Activated T-cell treated with anti-CD3 and anti-CD28 coated beads for 48 hours (primary cell): ENCODE measurements around the gene KRTAP5-10.
"Not testable (repeated sequence)": the region's sequence is repeated elsewhere in the genome, so short reads cannot be mapped to it uniquely, and the experiment has no call there.

Experiments used
- DNase-seq: peaks from one replicate; pipeline ENCODE4 v3.0.0-alpha.2; 2020; ENCODE audit warnings: low read depth

Gene KRTAP5-10

GRCh38 chr11:71572811-71573210 lies 7.4 kb downstream of the KRTAP5-10 start:
- DNase-seq, result no peak

DNA sequence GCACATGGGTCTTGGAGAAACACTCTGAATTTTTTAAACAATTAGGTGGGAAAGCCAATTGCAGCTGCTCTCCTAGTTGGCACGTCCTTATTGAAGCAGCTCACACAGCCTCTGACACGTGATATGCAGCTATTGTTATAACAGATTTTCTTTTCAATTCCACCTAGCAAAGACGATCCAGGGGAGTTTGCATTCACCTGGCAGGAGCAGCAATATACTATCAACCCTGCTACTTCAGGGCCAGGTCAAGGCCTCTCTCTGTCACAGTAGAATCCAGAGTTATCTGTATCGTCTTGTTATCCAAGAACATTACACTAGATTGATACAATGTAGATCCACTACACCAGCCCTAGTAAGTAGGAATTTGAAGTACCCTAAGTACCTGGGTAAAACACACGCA lies 9.1 kb downstream of the KRTAP5-10 start:
- no peak for DNase-seq

GRCh38 chr11:71575723-71576424 lies 10.5 kb downstream of the KRTAP5-10 start:
- DNase-seq, result no peak

DNA sequence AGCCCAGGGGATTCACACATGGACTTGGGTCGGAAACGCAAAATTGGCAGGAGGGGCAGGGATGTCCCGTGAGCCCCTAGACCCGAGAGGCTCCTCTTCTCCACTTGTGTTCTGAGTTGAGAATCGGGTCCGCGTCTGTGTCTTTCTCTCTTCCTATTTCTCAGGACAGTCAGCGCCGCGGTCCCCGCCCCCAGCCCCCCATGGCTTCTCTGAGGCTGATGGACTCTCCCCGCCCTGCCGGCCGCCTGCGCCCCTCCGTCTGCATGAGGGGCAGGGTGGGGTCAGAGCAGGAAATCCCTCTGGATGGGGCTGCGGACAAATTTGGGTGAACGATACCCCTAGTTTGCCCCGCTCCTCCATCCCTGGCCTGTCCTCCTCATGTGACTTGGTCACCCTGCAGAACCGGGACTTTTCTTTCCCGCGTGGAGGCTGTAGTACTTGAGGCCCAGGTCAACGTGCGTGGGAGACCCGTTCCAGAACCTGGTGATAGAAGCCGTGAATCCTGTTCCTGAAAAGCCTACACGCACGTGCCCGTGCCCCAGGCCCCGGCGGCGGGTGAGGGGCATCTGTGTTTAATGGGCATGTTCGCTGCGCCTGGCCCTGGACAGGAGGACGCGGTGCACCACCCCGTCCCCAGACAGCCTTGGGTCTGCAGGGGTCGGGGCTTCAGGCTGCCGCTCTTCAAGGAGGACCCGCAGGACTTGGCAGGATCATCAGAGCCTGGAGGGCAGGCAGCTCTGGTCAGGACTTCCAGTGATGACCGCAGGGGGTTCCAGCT lies 11.5 kb downstream of the KRTAP5-10 start:
- DNase-seq, result not testable (repeated sequence)

DNA sequence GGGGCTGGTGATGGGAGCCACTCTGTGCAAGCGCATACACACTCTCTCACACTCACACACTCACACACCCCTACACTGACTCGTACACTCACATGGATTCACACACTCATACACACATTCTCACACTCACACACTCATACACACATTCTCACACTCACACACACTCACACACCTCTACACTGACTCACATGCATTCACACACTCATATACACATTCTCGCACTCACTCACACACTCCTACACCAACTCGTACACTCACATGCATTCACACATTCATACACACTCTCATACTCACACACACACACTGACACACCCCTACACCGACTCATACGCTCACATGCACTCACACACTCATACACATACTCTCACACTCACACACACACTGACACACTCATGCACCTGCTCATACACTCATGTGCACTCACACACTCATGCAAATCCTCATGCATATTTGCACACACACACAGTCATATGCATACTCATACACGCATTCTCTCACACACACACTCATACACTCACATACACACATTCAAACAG lies 12.2 kb downstream of the KRTAP5-10 start:
- no peak for DNase-seq

DNA sequence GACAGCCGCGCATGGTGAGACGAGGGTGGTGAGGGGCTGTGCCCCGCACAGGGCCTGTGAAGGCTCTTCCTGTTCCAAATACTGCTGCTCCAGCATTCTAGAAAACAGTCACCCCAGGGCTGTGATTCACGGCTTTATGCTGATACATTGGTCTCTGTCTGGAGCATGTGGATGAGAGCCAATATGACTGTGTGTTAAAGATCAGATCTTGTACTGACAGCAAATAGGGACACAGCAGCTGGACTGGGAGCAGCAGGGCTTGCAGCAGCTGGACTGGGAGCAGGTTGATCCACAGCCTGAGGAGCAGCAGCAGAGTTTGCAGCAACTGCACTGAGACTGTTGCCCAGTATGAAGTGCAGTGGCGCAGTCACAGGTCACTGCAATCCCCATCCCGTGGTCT lies 14.2 kb downstream of the KRTAP5-10 start:
- DNase-seq, result not testable (repeated sequence)

- DNase-seq, result peak; percentile 14
These were observed 15.0 kb downstream of the KRTAP5-10 start for GRCh38 chr11:71580057-71581003.

DNA sequence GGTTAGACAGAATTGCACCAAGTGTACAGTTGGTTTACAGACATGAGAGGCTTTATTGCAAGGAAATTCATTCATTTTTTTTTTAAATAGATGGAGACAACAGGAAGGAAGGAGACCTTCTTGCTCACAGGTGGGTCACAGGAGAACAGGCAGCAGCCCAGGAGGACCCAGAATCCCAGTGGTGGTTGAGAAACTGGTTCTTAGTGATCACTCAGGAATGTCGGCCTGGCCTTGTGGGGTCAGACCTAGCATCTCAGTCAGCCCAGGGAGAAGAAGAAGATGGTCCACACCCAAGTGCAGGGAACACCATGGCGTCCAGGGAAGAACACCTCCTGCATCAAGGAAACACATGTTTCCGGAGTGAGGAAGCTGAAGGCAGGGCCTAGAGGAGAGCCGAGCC lies 16.5 kb downstream of the KRTAP5-10 start:
- no peak for DNase-seq

DNA sequence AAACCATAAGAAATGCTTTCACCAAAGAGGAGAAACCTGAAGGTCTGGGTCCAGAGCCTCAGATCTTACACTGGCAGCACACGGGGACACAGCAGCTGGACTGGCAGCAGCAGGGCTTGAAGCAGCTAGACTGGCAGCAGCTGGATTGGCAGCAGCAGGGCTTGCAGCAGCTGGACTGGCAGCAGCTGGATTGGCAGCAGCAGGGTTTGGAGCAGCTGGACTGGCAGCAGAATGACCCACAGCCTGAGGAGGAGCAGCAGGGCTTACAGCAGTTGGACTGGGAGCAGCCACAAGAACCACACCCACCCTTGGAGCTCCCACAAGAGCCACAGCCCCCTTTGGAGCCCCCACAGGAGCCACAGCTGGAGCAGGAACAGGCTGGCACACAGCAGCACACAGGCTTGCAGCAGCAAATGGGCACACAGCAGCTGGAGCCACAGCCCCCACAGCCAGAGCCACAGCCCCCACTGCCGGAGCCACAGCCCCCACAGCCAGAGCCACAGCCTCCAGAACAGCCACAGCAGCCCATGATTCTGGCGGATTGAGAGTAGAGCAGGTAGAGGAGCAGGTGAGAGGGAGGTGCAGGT lies 17.0 kb downstream of the KRTAP5-10 start, which contains the start of gene KRTAP5-11:
KRTAP5-11 (minus strand) TSS at position 567 of the 587 bp plus-strand sequence; CDS start at position 529, 38 bp downstream.
- DNase-seq, result no peak

DNA sequence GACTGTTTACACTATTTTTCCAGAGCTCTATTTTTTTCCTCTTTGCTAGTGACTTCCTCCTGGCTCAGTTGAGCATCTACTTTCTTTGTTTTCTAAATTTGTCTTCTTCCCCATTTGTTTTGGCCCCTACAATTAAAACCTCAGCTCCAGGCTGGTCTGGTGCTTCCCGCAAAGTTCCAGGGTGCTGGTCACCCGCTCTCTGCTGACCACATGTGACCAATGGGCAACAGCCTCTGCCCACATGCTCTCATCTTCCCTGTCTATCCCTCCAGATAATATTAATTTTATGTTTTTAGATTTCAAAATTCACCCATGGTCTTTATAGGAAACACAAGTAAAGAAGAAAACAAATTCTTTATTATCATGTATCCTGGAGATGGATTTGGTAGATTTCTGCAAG lies 17.6 kb downstream of the KRTAP5-10 start:
- not testable (repeated sequence) for DNase-seq

GRCh38 chr11:71585673-71586072 lies 20.3 kb downstream of the KRTAP5-10 start:
- DNase-seq, result not testable (repeated sequence)

DNA sequence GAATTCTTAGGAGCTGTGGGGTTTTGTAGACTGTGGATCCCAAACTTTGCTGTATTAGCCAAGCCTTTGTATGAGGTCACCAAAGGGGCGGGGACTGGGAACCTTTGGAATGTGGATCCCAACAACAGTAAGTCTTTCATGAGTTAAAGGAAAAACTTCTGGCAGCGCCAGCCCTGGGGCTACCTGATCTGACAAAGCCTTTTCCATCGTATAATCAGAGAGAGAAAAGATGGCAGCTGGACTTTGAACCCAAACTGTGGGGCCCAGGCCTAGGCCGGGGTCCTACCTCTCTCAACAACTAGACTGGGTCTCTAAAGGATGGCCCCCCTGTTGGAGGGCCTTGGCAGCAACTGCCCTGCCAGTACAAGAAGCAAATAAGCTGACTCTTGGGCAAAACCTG lies 23.0 kb downstream of the KRTAP5-10 start:
- not testable (repeated sequence) for DNase-seq

DNA sequence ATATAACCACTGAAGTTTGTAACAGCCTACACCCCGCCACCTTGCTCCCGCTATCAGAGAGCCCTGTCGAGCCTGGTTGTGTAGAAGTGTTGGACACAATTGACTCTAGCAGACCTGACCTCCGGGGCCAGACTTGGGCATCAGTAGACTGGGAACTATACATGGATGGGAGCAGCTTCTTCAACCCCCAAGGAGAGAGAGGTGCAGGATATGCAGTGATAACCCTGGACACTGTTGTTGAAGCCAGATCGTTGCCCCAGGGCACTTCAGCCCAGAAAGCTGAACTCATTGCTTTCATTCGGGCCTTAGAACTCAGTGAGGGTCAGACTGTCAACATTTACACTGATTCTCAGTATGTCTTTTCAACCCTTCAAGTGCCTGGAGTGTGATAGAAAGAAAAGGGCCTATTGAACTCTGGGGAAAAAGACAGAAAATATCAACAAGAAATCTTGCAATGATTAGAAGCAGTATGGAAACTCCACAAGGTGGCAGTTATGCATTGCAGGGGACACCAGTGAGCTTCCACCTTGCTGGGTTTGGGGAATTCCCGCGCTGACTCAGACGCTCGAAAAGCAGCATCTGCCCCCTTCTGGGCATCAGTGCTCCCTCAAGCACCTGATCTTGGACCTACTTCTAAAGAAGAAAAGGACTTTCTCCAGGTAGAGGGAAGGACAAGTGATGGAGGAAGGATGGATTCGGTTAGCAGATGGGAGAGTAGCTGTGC lies 23.6 kb downstream of the KRTAP5-10 start:
- peak; percentile 62 for DNase-seq

GRCh38 chr11:71589546-71589920 lies 24.2 kb downstream of the KRTAP5-10 start:
- not testable (repeated sequence) for DNase-seq

GRCh38 chr11:71603221-71603620 lies 37.9 kb downstream of the KRTAP5-10 start:
- DNase-seq, result not testable (repeated sequence)

- peak; percentile 19 for DNase-seq
These were observed 39.6 kb downstream of the KRTAP5-10 start for GRCh38 chr11:71604798-71605488.

DNA sequence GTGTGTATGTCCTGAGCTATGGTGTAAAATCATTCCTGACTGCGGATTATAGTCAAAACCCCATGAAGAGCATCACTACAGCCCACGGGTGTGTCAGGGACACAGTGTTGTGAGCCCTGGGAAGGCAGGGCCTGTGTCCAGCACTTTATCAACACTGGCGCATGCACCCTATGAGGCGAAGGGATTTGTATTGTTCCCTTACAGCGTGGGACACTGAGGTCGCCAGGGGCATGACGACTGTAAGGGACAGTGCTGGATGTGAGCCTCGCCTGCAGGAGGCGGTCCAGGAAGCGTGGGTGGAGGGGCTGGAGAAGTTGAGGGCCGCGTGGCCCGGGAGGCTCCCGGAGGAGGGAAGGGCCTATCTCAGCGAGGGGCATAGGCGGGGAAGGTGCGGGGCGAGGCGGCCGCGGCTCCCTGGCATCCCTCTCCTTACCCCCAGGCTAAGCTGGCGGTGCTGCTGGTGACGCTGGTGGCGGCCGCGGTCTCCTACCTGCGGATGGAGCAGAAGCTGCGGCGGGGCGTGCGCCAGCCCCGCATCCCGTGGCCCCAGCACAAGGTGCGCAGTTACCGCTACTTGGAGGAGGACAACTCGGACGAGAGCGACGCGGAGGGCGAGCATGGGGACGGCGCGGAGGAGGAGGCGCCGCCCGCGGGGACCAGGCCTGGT lies 41.6 kb downstream of the KRTAP5-10 start:
- not testable (repeated sequence) for DNase-seq

DNA sequence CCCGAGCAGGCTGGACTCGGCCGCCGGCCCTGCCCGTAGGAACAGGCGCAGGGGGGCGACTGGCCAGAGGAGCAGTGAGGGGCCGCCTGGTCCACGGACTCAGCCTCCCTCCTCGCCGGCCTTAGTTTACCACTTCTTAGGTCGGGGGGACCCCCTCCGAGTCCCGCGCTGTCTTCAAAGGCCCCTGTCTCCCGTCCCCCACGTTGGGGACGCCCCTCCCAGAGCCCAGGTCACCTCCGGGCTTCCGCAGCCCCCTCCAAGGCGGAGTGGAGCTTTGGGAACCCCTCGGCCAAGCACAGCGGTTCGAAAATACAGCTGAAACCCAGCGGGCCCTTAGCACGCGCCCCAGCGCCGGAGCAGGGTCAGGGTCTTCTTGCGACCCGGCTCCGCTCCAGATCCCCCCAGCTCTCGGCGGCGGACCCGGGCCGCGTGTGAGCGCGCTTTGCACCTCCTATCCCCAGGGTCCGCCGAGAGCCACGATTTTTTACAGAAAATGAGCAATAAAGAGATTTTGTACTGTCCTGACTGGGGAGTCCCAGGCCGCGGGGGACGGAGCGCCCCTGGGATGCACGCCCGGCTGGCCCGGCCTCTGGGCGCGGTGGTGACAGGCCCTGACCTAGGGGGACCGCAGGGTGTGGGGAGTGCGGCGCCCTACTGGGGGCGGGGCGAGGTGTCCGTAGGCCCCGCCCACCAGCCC lies 42.3 kb downstream of the KRTAP5-10 start:
- DNase-seq, result not testable (repeated sequence)

GRCh38 chr11:71608272-71608671 lies 42.9 kb downstream of the KRTAP5-10 start:
- DNase-seq, result not testable (repeated sequence)
